Ovary (tissue), 3 donors: Measurements from ENCODE around the gene THEMIS.

Experiments
- CTCF ChIP-seq, 3 donors: fragments of 450-650 bp in 2 of 3; fragments of 200-600 bp in 1 of 3; IDR thresholded peaks; one replicate each; pipeline versions ENCODE4 v1.5.1 to v1.8.0; 2016 to 2022; ENCODE audit warnings: antibody characterized with exemption in 3 of 3, mild to moderate bottlenecking in 1 of 3
- POLR2A ChIP-seq: fragments of 450-650 bp; IDR thresholded peaks from one replicate; pipeline ENCODE4 v1.6.1; 2017; ENCODE audit warnings: antibody characterized with exemption, mild to moderate bottlenecking, moderate library complexity
- donor health status: DM: no; HTN: no; CAD: no.

- TF ChIP-seq POLR2A (no peak), CTCF (IDR thresholded peaks at IDR 0.05) (no peak)
These were observed 190.2 kb downstream of the THEMIS start for GRCh38 chr6:127710668-127711067.
